ENCODE data around the gene BBS9.

Gene BBS9

DNA sequence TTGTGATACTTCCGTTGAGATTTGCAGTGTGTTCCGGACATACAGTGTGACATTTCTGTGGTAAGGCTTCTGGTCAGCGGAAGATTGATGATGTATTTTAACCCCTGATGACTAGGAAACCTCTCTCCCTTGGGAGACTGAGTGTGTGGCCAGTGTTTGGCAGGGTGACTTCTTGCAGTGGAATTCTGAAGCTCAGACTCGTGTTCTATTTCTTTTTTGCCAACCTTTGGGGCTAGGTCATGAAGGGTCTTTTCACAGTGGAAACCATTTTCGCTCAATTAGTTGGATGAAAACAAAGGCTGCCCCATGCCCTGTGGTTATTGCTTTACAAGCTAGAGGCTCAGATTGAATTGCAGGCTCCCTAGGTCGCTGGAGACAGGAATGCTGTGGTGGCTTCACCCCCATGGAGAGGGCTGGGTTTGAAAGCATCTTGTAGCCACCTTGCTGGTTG lies 288.9 kb downstream of the BBS9 start:
- no peak overlapping the region for H3K27ac ChIP-seq
- TF ChIP-seq, protein P1, sequence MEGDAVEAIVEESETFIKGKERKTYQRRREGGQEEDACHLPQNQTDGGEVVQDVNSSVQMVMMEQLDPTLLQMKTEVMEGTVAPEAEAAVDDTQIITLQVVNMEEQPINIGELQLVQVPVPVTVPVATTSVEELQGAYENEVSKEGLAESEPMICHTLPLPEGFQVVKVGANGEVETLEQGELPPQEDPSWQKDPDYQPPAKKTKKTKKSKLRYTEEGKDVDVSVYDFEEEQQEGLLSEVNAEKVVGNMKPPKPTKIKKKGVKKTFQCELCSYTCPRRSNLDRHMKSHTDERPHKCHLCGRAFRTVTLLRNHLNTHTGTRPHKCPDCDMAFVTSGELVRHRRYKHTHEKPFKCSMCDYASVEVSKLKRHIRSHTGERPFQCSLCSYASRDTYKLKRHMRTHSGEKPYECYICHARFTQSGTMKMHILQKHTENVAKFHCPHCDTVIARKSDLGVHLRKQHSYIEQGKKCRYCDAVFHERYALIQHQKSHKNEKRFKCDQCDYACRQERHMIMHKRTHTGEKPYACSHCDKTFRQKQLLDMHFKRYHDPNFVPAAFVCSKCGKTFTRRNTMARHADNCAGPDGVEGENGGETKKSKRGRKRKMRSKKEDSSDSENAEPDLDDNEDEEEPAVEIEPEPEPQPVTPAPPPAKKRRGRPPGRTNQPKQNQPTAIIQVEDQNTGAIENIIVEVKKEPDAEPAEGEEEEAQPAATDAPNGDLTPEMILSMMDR (IDR thresholded peaks at IDR 0.05): no peak
- no peak for TF ChIP-seq ZFX (IDR thresholded peaks at IDR 0.05; ENCODE audit: borderline replicate concordance)

DNA sequence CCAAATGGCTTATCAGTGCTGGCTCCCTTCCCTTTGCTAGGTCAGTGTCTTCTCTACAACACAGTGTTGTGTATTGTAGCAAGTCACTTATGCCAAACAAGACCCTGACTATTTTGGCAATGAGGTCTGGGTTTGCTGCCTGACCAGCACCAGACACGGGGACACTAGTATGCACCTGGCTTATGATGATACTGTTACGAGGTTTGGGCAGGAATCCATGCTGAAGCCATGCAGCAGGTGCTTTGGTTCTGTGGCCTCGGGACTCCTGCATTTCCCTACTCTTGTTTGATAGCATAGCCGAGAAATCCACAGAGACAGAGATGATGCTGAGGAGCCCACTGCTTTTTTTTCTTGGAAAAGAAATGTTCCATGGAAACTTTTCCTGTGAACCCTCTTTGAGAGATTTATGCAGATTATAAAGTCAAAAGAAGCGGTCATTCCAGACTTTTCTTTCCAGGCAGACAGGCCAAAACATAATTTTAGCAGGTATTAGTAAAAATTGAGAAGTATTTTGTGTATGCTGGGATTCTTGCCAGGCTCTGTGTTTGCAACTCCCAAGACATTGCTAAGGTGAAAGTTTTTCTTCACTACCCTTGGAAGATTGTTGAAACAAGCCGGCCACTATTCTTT lies 291.1 kb downstream of the BBS9 start:
- no peak overlapping the region for H3K27ac ChIP-seq
- TF ChIP-seq, protein P1 (IDR thresholded peaks at IDR 0.05): no peak
- TF ChIP-seq ZFX (IDR thresholded peaks at IDR 0.05; ENCODE audit: borderline replicate concordance): no peak

DNA sequence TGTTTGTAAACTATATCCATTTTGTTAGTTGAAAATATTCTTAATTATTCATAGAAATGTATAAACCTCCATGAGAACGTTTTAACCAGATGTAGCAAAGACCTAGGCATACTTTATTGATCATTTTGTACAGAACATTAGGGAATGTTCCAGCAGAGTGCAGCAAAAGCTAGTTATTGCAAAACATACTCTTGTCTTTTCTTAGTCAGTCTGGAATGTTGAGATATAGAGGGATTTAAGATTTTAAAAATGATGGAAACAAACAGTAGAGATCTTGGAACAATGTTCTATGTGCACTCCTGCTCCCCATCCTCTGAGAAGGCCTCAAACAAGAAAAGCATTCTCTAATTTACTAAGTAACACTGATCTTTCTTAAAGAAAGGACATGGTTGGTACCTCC lies 292.1 kb downstream of the BBS9 start:
- no peak for TF ChIP-seq ZFX (IDR thresholded peaks at IDR 0.05; ENCODE audit: borderline replicate concordance)
- TF ChIP-seq, protein P1 (IDR thresholded peaks at IDR 0.05): no peak

DNA sequence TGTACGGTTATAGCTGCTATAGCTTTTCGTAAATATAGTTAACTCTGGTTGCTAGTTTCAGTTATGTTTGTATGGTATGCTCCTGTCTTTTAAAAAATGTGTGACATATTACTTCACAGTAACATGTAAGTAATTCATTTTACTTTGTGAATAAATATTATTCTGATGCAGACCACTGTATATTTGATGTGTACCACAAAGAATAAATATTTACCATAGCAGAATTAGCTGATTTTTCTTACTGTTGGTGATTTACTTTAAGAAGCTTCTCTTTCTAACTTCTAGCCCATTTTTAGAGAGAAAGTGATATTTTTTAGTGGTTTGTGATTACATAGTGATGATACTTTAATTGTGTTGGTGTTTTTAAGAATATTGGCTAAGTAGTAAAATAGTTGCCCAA lies 292.8 kb downstream of the BBS9 start:
- TF ChIP-seq, protein P1 (IDR thresholded peaks at IDR 0.05): no peak
- TF ChIP-seq ZFX (IDR thresholded peaks at IDR 0.05; ENCODE audit: borderline replicate concordance): no peak
- no peak overlapping the region for H3K27ac ChIP-seq

More for the DNA sequence above, 292.1 kb downstream of the BBS9 start:
- no peak overlapping the region for H3K27ac ChIP-seq

DNA sequence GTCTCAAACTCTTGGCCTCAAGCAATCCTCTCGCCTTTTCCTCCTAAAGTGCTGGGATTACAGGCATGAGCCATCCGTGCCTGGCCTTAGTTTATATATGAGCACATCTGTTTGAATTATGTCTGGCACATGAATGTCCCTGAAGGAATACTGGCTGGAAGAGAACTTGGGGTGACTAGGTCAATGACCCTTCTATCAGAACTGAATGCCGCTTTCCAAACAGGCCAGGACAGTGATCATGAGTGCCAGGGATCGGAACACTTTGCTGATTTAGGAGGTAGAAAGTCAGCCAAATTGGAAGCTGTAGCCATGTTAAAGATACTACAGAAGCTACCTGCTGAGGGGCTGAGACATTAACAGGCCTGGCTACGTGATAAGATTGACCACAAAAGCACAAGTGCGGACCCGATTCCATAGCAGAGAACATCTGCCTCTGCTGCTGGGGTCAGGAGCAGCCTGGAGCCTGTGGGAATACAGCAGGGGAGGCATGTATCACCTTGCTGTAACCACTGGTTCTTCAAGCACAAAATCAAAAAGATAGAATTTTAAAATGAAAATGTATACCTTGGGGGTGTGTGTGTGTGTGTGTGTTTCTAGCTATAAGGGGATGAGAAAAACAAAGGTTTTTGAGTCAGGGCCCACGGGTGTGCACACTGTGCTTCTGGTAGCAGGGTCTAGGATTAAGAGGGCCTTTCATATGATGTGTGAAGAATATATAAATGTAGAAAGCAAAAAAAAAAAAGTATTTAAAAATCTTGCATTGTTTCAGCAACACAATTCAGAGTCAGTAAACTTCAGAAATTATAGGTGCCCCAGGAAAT lies 293.7 kb downstream of the BBS9 start:
- TF ChIP-seq ZFX (IDR thresholded peaks at IDR 0.05; ENCODE audit: borderline replicate concordance): no peak
- TF ChIP-seq, protein P1 (IDR thresholded peaks at IDR 0.05): no peak
- no peak overlapping the region for H3K27ac ChIP-seq

DNA sequence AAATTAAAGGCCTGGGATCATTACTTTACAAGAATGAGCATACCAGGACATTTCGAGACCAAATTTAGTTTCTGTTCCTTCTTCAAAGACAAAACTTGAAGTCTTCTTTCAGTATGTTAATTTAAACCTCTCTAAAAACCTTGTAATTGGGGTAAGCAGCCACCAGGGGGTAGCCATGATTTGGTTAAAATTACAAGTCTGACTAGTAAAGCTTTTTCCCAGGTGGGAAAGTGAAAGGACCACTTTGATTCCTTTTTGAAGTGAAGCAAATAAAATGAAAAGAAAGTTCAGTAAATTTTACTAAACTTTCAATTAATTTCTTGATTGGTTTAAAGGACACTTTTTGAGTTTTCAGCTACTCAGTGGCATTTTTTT lies 294.3 kb downstream of the BBS9 start:
- TF ChIP-seq, protein P1 (IDR thresholded peaks at IDR 0.05): peak; percentile 66
- no peak for TF ChIP-seq ZFX (IDR thresholded peaks at IDR 0.05; ENCODE audit: borderline replicate concordance)
- H3K27ac ChIP-seq: no peak overlapping the region

DNA sequence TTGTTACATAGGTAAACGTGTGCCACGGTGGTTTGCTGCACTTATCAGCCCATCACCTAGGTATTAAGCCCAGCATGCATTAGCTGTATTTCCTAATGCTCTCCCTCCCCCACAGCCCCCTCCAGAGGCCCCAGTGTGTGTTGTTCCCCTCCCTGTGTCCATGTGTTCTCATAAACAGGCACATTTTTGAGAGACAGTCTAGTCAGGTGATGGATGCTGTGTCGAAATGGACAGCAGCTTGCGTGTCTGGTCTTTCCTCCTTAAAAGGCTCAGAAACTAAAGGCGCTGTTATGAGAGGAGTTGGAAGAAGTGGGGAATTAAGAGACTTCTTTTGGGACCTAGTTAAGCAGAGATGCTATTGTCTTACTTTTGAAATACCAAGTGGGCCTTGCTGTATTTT lies 296.0 kb downstream of the BBS9 start:
- no peak for TF ChIP-seq ZFX (IDR thresholded peaks at IDR 0.05; ENCODE audit: borderline replicate concordance)
- TF ChIP-seq, protein P1 (IDR thresholded peaks at IDR 0.05): no peak
- no peak overlapping the region for H3K27ac ChIP-seq
